Naive thymus-derived CD4-positive, alpha-beta T cell (primary cell): ENCODE data around the gene BOLA1. TPM values are rescaled to one million over a fixed set of nuclear protein-coding genes. Genes with fewer than 3 reads are reported as not detected.

Experiments
- ATAC-seq: fragments of 150-1000 bp; cut with Tn5 transposase; 2 replicates; pipeline ENCODE4 v1.10.0; 2021; ENCODE audit warnings: mild to moderate bottlenecking, moderate library complexity
- CTCF ChIA-PET: fragments of 350-600 bp; sonication (Branson Sonifier 250); formaldehyde crosslinking; loops from one replicate; lab custom pipeline; 2021; ENCODE audit warnings: antibody characterized with exemption; lab: Charles Lee
- POLR2A ChIA-PET: fragments of 350-600 bp; sonication (Branson Sonifier 250); formaldehyde crosslinking; loops from one replicate; lab custom pipeline; 2021; ENCODE audit warnings: antibody characterized with exemption, inconsistent platforms; lab: Charles Lee
- DNase-seq, 9 donors: peaks; one replicate each; pipeline versions ENCODE4 v3.0.0 to v3.0.0-alpha.2; 2020 to 2022; ENCODE audit warnings: mixed read lengths in 1 of 9
- H3K27ac ChIP-seq: one replicate; pipeline ENCODE4 v1.7.0; 2013; ENCODE audit warnings: mild to moderate bottlenecking, low read depth, low read length, moderate library complexity
- H3K27me3 ChIP-seq, 2 donors: one replicate each; pipeline ENCODE4 v1.7.0; 2013; ENCODE audit warnings: low read length in 2 of 2, mild to moderate bottlenecking in 2 of 2, moderate library complexity in 2 of 2; ENCODE audit not compliant: control insufficient read depth in 2 of 2, insufficient read depth in 2 of 2
- H3K36me3 ChIP-seq, 3 experiments: 1 replicate in 2 of 3; 2 replicates in 1 of 3; pipeline ENCODE4 v1.7.0; 2013; ENCODE audit warnings: low read length in 3 of 3, mild to moderate bottlenecking in 3 of 3, moderate library complexity in 1 of 3; ENCODE audit not compliant: insufficient read depth in 3 of 3, control insufficient read depth in 2 of 3
- H3K4me1 ChIP-seq, 2 donors: one replicate each; pipeline ENCODE4 v1.7.0; 2013; ENCODE audit warnings: low read length in 2 of 2, mild to moderate bottlenecking in 2 of 2, moderate library complexity in 1 of 2; ENCODE audit not compliant: control insufficient read depth in 2 of 2, insufficient read depth in 2 of 2
- H3K4me3 ChIP-seq: 2 replicates; pipeline ENCODE4 v1.7.0; 2013; ENCODE audit warnings: mild to moderate bottlenecking, low read length
- H3K9me3 ChIP-seq, 3 experiments: 1 replicate in 2 of 3; 2 replicates in 1 of 3; pipeline ENCODE4 v1.7.0; 2013; ENCODE audit warnings: low read length in 3 of 3; ENCODE audit not compliant: control insufficient read depth in 2 of 3
- H3K27ac Mint-ChIP-seq, 9 donors: one replicate each; pipeline ENCODE4 v1.8.0; 2020 to 2022; ENCODE audit warnings: mixed read lengths in 9 of 9, mild to moderate bottlenecking in 8 of 9, moderate library complexity in 5 of 9, inconsistent platforms in 2 of 9
- H3K27me3 Mint-ChIP-seq, 5 donors: one replicate each; pipeline ENCODE4 v1.8.0; 2021 to 2022; ENCODE audit warnings: mixed read lengths in 5 of 5, mild to moderate bottlenecking in 1 of 5
- H3K36me3 Mint-ChIP-seq, 5 donors: one replicate each; pipeline ENCODE4 v1.8.0; 2020 to 2022; ENCODE audit warnings: mixed read lengths in 5 of 5, mild to moderate bottlenecking in 3 of 5, inconsistent platforms in 1 of 5
- H3K4me1 Mint-ChIP-seq, 7 donors: one replicate each; pipeline ENCODE4 v1.8.0; 2020 to 2022; ENCODE audit warnings: mixed read lengths in 7 of 7, mild to moderate bottlenecking in 3 of 7, inconsistent platforms in 1 of 7
- H3K4me3 Mint-ChIP-seq, 10 donors: one replicate each; pipeline ENCODE4 v1.8.0; 2020 to 2022; ENCODE audit warnings: mild to moderate bottlenecking in 10 of 10, mixed read lengths in 10 of 10, moderate library complexity in 6 of 10, inconsistent platforms in 2 of 10
- H3K9me3 Mint-ChIP-seq, 11 donors: one replicate each; pipeline ENCODE4 v1.8.0; 2020 to 2022; ENCODE audit warnings: mixed read lengths in 11 of 11, mild to moderate bottlenecking in 4 of 11, inconsistent platforms in 1 of 11, moderate library complexity in 1 of 11
- intact Hi-C, 2 donors: fragments of 100-400 bp; cut with micrococcal nuclease; formaldehyde crosslinking; loops; one replicate each; pipeline ENCODE4 v1.15.1; 2023
- polyA plus RNA-seq, 2 donors: library from polyadenylated mRNA; unstranded; fragments of 300-500 nt; fragmentation: Illumina TruSeq; gene quantifications; one replicate each; pipeline ENCODE4 v1.2.3, GENCODE V29; 2021
- total RNA-seq, 6 experiments: library from RNA in 5 of 6; stranded (reverse) in 5 of 6; gene quantifications; 1 replicate in 5 of 6; 2 replicates in 1 of 6; pipeline ENCODE4 v1.2.3 and lab custom pipeline; 2021 to 2026

Gene BOLA1
- total and polyA plus RNA-seq, 7 experiments from 2014 or later: 7.8 to 50.9 (median 26.4) TPM

DNA sequence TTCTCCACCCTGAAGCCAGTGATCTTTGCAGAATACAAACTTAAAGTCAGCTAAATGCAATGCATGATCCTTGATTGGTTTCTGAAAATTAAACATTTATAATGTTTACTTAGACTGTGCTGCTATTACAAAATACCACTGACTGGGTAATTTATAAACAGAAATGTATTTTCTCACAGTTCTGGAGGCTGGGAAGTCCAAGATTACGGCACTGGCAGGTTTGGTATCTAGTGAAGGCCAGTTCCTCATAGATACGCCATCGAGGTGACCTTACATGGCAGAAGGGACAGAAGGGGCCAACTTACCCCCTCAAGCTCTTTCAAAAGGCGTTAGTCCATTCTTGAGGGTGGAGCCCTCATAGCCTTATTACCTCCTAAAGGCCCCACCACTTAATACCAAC lies 2.8 kb upstream of the BOLA1 start:
- H3K4me3 Mint-ChIP-seq: no peak overlapping the region

DNA sequence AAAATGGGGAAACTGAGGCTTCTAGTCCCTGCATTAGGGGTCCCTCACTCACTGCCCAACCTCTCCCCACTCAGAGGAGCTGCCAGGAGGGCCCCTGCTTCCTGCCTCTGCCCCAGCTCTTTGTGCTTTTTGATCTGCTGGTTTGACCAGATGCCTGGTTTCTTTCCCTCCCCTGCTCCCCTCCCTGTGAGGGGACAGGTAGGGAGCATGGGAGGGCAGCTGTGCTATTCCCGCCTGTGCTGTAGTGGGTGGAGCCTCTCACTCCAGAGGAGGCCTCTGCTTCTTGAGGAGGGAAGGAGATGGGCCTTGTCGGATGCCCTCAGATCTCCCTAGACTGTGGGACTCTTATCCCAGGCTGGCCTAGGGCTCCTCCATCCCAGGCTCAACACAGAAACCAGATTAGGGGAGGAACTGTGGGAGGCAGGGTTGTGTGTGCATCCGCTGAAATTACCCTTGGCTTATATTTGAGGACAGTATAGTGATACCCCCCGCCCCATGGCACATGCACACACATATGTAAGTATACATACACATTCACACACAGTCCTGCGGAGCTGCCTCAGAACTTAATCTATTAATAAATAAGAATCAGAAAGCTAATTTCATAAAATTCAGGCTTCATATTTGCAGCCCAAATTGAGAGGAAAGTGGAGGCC lies 4.6 kb downstream of the BOLA1 start:
- intact Hi-C loops: no loop called here
- Histone ChIP-seq H3K27me3 (no peaks in the 10 kb centered on the region), H3K27ac (no peak overlapping the region), H3K36me3 (no peaks in the 10 kb centered on the region), H3K9me3 (no peaks in the 10 kb centered on the region), H3K4me3 (no peak overlapping the region), H3K4me1 (peaks cover 0 to 6% of the 10 kb centered on the region in 2 donors)
- peaks cover 0 to 16% (median 4%) of the 10 kb centered on the region in 5 donors for H3K36me3 Mint-ChIP-seq
- H3K27ac Mint-ChIP-seq: no peak overlapping the region
- H3K4me3 Mint-ChIP-seq: no peak overlapping the region
- CTCF ChIA-PET: no interaction called here
- peaks cover 0 to 4% (median 0%) of the 10 kb centered on the region in 11 donors for H3K9me3 Mint-ChIP-seq
- no peak for DNase-seq
- ATAC-seq: no peak
- no peaks in the 10 kb centered on the region for H3K27me3 Mint-ChIP-seq
- POLR2A ChIA-PET: interaction anchor here (1.0 to 2.8 kb wide), 2 partner anchors 8 to 16 kb away, joined by 3 to 15 read pairs; a partner anchor contains a TSS
- peaks cover 8 to 25% (median 17%) of the 10 kb centered on the region in 7 donors for H3K4me1 Mint-ChIP-seq

More for the DNA sequence above, 2.8 kb upstream of the BOLA1 start:
- H3K9me3 ChIP-seq: no peaks in the 10 kb centered on the region
- H3K9me3 Mint-ChIP-seq: peaks cover 0 to 5% (median 0%) of the 10 kb centered on the region in 11 donors
- H3K4me1 Mint-ChIP-seq: peaks cover 8 to 24% (median 20%) of the 10 kb centered on the region in 7 donors
- H3K27ac Mint-ChIP-seq: no peak overlapping the region
- H3K27me3 ChIP-seq: no peaks in the 10 kb centered on the region
- intact Hi-C loops: loop anchor here in 1 of 2 donors (10.0 kb wide), 1 partner anchor 268 kb away; no protein-coding TSS in a partner anchor
- H3K36me3 Mint-ChIP-seq: no peaks in the 10 kb centered on the region
- peaks cover 0 to 6% of the 10 kb centered on the region in 2 donors for H3K4me1 ChIP-seq
- ATAC-seq (no peak), DNase-seq (no peak)
- H3K27me3 Mint-ChIP-seq: peaks cover 0 to 4% (median 0%) of the 10 kb centered on the region in 5 donors
- POLR2A ChIA-PET: interaction anchor here (10.8 kb wide), 1 partner anchor 10 kb away, joined by 214 read pairs; a partner anchor contains a TSS
- H3K36me3 ChIP-seq: no peaks in the 10 kb centered on the region
- H3K4me3 ChIP-seq: no peak overlapping the region
- H3K27ac ChIP-seq: no peak overlapping the region
- CTCF ChIA-PET: interaction anchor here (0.6 kb wide), 1 partner anchor 8 kb away, joined by 4 read pairs; a partner anchor contains a TSS

DNA sequence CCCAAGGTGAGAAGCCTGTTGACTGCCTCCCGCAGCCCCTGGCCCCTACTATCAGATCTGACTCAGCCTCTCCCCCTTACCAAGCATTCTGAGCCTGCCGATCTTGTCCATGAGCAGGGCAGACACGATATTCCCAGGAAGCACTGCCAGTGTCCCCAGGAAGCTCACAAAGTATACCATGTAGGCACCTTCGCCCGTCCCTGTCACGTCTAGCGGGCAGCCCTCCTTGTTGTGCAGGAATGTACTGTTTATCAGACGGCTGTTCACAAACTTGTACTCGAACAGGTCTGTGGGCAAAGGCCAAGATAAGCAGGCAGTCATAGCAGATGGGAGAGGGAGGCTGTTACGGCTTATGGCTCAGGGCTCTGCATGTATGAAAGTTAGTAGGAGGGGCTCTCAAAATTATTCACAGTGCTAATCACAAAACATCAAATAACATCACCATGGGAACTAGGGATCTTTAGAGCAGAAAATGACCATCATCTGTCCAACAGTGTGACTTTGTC lies 7.3 kb downstream of the BOLA1 start:
- DNase-seq (no peak), ATAC-seq (no peak)
- peaks cover 0 to 8% (median 3%) of the 10 kb centered on the region in 7 donors for H3K4me1 Mint-ChIP-seq
- Histone ChIP-seq H3K27ac (no peak overlapping the region), H3K9me3 (no peaks in the 10 kb centered on the region), H3K27me3 (no peaks in the 10 kb centered on the region), H3K4me3 (no peak overlapping the region), H3K4me1 (no peaks in the 10 kb centered on the region), H3K36me3 (no peaks in the 10 kb centered on the region)
- intact Hi-C loops: no loop called here
- H3K27ac Mint-ChIP-seq: peak overlapping the region in 1 of 9 donors; percentile 31
- no peaks in the 10 kb centered on the region for H3K27me3 Mint-ChIP-seq
- H3K9me3 Mint-ChIP-seq: no peaks in the 10 kb centered on the region
- no peak overlapping the region for H3K4me3 Mint-ChIP-seq
- POLR2A ChIA-PET: interaction anchor here (2.1 kb wide), 1 partner anchor 18 kb away, joined by 7 read pairs; a partner anchor contains a TSS
- peaks cover 0 to 22% (median 7%) of the 10 kb centered on the region in 5 donors for H3K36me3 Mint-ChIP-seq
- CTCF ChIA-PET: interaction anchor here (0.7 kb wide), 1 partner anchor 280 kb away, joined by 3 read pairs; no protein-coding TSS in a partner anchor

DNA sequence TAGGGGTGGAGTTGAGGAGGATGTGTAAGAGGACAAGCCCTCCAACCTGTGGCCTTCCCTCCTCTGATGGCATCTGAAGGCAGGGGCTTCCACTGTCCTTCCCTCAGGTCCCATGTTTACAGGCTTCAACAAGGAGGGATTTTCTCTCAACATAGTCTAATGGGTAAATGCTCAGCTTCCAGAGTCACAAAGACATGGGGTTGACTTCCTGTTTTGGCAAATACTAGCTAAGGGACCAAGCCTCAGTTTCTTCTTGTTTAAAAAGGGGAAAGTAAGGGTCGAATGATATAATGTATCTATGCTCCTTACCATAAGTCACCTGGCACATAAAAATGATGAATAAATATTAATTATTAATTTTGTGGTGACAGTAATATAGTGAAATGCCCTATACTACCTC lies 15.2 kb downstream of the BOLA1 start:
- no peak overlapping the region for H3K4me3 ChIP-seq
- Mint-ChIP-seq H3K27ac (peak overlapping the region in 4 of 9 donors; percentile 57 to 79 (median 74)), H3K4me3 (no peak overlapping the region), H3K4me1 (peaks cover 22 to 61% (median 47%) of the 10 kb centered on the region in 7 donors), H3K9me3 (no peaks in the 10 kb centered on the region), H3K27me3 (no peaks in the 10 kb centered on the region), H3K36me3 (peaks cover 0 to 20% (median 6%) of the 10 kb centered on the region in 5 donors)
- CTCF ChIA-PET: no interaction called here
- intact Hi-C loops: no loop called here
- DNase-seq: no peak
- H3K36me3 ChIP-seq: no peaks in the 10 kb centered on the region
- ATAC-seq: no peak
- peaks cover 7 to 33% of the 10 kb centered on the region in 2 donors for H3K4me1 ChIP-seq
- POLR2A ChIA-PET: interaction anchor here (1.0 to 3.9 kb wide), 3 partner anchors 10 to 28 kb away, joined by 4 to 47 read pairs (median 8); partner anchors contain the start of gene SF3B4
- H3K27me3 ChIP-seq: no peaks in the 10 kb centered on the region
- no peaks in the 10 kb centered on the region for H3K9me3 ChIP-seq
- H3K27ac ChIP-seq: no peak overlapping the region

DNA sequence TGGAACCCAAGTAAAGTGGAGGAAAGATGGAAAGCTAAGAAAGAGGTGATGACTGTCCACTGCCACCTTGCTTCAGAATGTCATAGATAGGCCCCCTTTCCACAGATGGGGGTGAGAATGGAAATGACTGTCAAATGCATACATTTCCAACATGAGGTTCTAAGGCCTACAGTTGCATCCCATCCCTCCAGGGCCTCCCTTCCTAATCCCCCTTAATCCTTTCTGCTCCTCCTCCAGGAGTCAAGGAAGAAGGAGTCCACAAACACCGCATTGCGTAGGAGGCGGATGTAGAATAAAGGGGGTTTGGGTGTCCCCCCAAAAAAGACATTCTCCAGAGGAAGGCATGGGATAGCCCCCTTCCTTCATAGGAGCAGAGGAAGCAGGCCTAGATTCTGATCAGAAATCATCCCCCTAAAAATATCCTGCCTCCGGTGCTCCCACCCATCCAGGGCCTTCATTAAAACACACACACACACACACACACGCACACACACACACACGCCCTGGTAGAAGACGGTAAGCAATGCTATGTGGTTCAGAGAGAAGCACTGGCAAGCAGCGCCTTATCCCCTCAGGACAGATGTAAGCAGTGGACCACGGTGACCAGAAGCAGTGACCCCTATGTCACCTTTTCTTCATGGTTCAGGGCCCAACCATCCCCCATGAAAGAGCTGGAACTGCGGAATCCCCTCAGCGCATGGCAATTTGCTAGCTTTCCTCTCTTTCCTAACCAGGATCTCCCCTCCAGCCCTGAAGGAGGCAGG lies 16.2 kb downstream of the BOLA1 start:
- Mint-ChIP-seq H3K9me3 (no peaks in the 10 kb centered on the region), H3K27ac (peak overlapping the region; percentile 33 to 86 (median 63)), H3K27me3 (no peaks in the 10 kb centered on the region), H3K4me1 (peaks cover 22 to 61% (median 47%) of the 10 kb centered on the region in 7 donors), H3K4me3 (peak overlapping the region in 9 of 10 donors; percentile 68 to 97 (median 88)), H3K36me3 (peaks cover 0 to 20% (median 6%) of the 10 kb centered on the region in 5 donors)
- ATAC-seq: no peak
- Histone ChIP-seq H3K36me3 (no peaks in the 10 kb centered on the region), H3K9me3 (no peaks in the 10 kb centered on the region), H3K4me1 (peaks cover 7 to 33% of the 10 kb centered on the region in 2 donors), H3K27ac (no peak overlapping the region), H3K4me3 (no peak overlapping the region), H3K27me3 (no peaks in the 10 kb centered on the region)
- intact Hi-C loops: loop anchor here in 1 of 2 donors (5.0 kb wide), 1 partner anchor 137 kb away; no protein-coding TSS in a partner anchor
- DNase-seq: no peak
- ChIA-PET POLR2A (interaction anchor here (0.6 to 3.9 kb wide), 5 partner anchors 12 to 205 kb away, joined by 4 to 47 read pairs (median 7); partner anchors contain the start of genes BOLA1 and SF3B4), CTCF (no interaction called here)
